GM12891 (cell line): ENCODE data around the gene TBC1D12.

Experiments
- POLR2A ChIP-seq: IDR thresholded peaks from 2 replicates; pipeline ENCODE4 v1.6.1; 2011; ENCODE audit warnings: low read depth, low read length, control low read depth
- POLR2AphosphoS5 ChIP-seq: IDR thresholded peaks from 2 replicates; pipeline ENCODE4 v1.6.1; 2011; ENCODE audit warnings: low read depth, low read length, control low read depth

DNA sequence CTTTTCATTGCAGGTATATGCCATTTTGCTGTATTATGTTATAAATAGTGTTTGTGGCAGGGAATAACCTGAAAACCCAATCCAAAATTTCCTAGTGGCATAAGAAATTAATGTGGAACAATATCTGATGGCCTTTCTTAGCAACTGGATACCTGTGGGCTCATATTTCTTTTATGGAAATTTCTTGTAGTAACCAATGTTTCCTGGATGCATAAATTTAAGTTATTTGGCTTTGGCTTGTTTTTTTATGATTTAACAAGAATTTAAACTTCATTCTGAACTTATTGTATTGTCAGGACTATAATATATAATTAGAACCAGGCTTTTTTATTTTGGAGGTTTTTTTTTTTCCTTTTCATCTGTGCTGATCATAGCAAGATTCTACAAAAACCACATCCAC lies 30.1 kb downstream of the TBC1D12 start:
- TF ChIP-seq POLR2A (no peak), POLR2AphosphoS5 (no peak)
